Activated T-helper 2 cell treated with anti-CD3 and anti-CD28 coated beads, Interferon-gamma antibody, Interleukin-2, Interleukin-4, amounts not matched to agents 10 μg/mL and 5 μg/mL and 100 μg/mL, durations not matched to agents 14 hours and 24 hours and 36 hours (primary cell): ENCODE results near the gene PDE1A. TPM values are rescaled to one million over a fixed set of nuclear protein-coding genes. Genes with fewer than 3 reads are reported as not detected.

Source experiments
- DNase-seq: peaks from one replicate; pipeline ENCODE4 v3.0.0; 2021; ENCODE audit warnings: low spot score
- H3K27ac Mint-ChIP-seq: one replicate; pipeline ENCODE4 v1.8.0; 2021; ENCODE audit warnings: mixed read lengths
- H3K27me3 Mint-ChIP-seq: one replicate; pipeline ENCODE4 v1.8.0; 2021; ENCODE audit warnings: low read depth, mixed read lengths
- H3K36me3 Mint-ChIP-seq: one replicate; pipeline ENCODE4 v1.8.0; 2021; ENCODE audit warnings: low read depth, mixed read lengths
- H3K4me1 Mint-ChIP-seq: one replicate; pipeline ENCODE4 v1.8.0; 2021; ENCODE audit warnings: low read depth, mixed read lengths
- H3K4me3 Mint-ChIP-seq: one replicate; pipeline ENCODE4 v1.8.0; 2021; ENCODE audit warnings: low read depth, mild to moderate bottlenecking, moderate library complexity, mixed read lengths
- H3K9me3 Mint-ChIP-seq: one replicate; pipeline ENCODE4 v1.8.0; 2021; ENCODE audit warnings: mixed read lengths
- intact Hi-C: fragments of 100-400 bp; cut with micrococcal nuclease; formaldehyde crosslinking; loops from one replicate; pipeline ENCODE4 v1.15.1; 2023
- total RNA-seq: library from RNA; stranded (reverse); gene quantifications from 2 replicates; pipeline ENCODE4 v1.2.3, GENCODE V29; 2022

Gene PDE1A
- total RNA-seq, 1 donor from 2014 or later, result not detected

GRCh38 chr2:182365855-182366254, 61.0 kb downstream of the PDE1A start:
- no peaks in the 10 kb centered on the region for H3K36me3 Mint-ChIP-seq
- DNase-seq, result no peak
- no peaks in the 10 kb centered on the region for H3K27me3 Mint-ChIP-seq
- H3K4me3 Mint-ChIP-seq, result no peak overlapping the region
- intact Hi-C loops, result no loop called here
- no peak overlapping the region for H3K27ac Mint-ChIP-seq
- H3K4me1 Mint-ChIP-seq, result no peaks in the 10 kb centered on the region
- H3K9me3 Mint-ChIP-seq, result no peaks in the 10 kb centered on the region

GRCh38 chr2:182361477-182361876, 65.4 kb downstream of the PDE1A start:
- intact Hi-C loops, result no loop called here
- Mint-ChIP-seq H3K36me3 (no peaks in the 10 kb centered on the region), H3K4me1 (no peaks in the 10 kb centered on the region), H3K27me3 (no peaks in the 10 kb centered on the region), H3K4me3 (no peak overlapping the region), H3K27ac (no peak overlapping the region), H3K9me3 (no peaks in the 10 kb centered on the region)
- no peak for DNase-seq

GRCh38 chr2:182360663-182361260, 66.1 kb downstream of the PDE1A start:
- H3K4me1 Mint-ChIP-seq, result no peaks in the 10 kb centered on the region
- no peaks in the 10 kb centered on the region for H3K36me3 Mint-ChIP-seq
- H3K4me3 Mint-ChIP-seq, result no peak overlapping the region
- intact Hi-C loops, result no loop called here
- no peaks in the 10 kb centered on the region for H3K9me3 Mint-ChIP-seq
- DNase-seq, result no peak
- no peak overlapping the region for H3K27ac Mint-ChIP-seq
- no peaks in the 10 kb centered on the region for H3K27me3 Mint-ChIP-seq

- Mint-ChIP-seq H3K9me3 (no peaks in the 10 kb centered on the region), H3K4me1 (no peaks in the 10 kb centered on the region), H3K27me3 (no peaks in the 10 kb centered on the region), H3K4me3 (no peak overlapping the region), H3K36me3 (no peaks in the 10 kb centered on the region), H3K27ac (no peak overlapping the region)
- no peak for DNase-seq
- intact Hi-C loops, result no loop called here
Measured at GRCh38 chr2:182359990-182360662, 66.7 kb downstream of the PDE1A start.

- H3K27ac Mint-ChIP-seq, result no peak overlapping the region
- H3K4me1 Mint-ChIP-seq, result no peaks in the 10 kb centered on the region
- DNase-seq, result no peak
- H3K4me3 Mint-ChIP-seq, result no peak overlapping the region
- H3K27me3 Mint-ChIP-seq, result no peaks in the 10 kb centered on the region
- H3K9me3 Mint-ChIP-seq, result no peaks in the 10 kb centered on the region
- no peaks in the 10 kb centered on the region for H3K36me3 Mint-ChIP-seq
- intact Hi-C loops, result no loop called here
Measured at GRCh38 chr2:182359027-182359989, 67.5 kb downstream of the PDE1A start.

- DNase-seq, result no peak
- H3K9me3 Mint-ChIP-seq, result no peaks in the 10 kb centered on the region
- H3K27me3 Mint-ChIP-seq, result no peaks in the 10 kb centered on the region
- no peak overlapping the region for H3K27ac Mint-ChIP-seq
- intact Hi-C loops, result no loop called here
- H3K4me3 Mint-ChIP-seq, result no peak overlapping the region
- no peaks in the 10 kb centered on the region for H3K4me1 Mint-ChIP-seq
- H3K36me3 Mint-ChIP-seq, result no peaks in the 10 kb centered on the region
Measured at GRCh38 chr2:182358601-182359000, 68.2 kb downstream of the PDE1A start.

- Mint-ChIP-seq H3K27ac (no peak overlapping the region), H3K36me3 (no peaks in the 10 kb centered on the region), H3K4me1 (no peaks in the 10 kb centered on the region), H3K4me3 (no peak overlapping the region), H3K27me3 (no peaks in the 10 kb centered on the region), H3K9me3 (no peaks in the 10 kb centered on the region)
- no peak for DNase-seq
- intact Hi-C loops, result no loop called here
Measured at GRCh38 chr2:182355815-182356214, 71.0 kb downstream of the PDE1A start.

- Mint-ChIP-seq H3K9me3 (no peaks in the 10 kb centered on the region), H3K27me3 (no peaks in the 10 kb centered on the region), H3K27ac (no peak overlapping the region), H3K4me1 (no peaks in the 10 kb centered on the region), H3K36me3 (no peaks in the 10 kb centered on the region), H3K4me3 (no peak overlapping the region)
- DNase-seq, result no peak
- intact Hi-C loops, result no loop called here
Measured at GRCh38 chr2:182351427-182351826, 75.4 kb downstream of the PDE1A start.

GRCh38 chr2:182349268-182349667, 77.6 kb downstream of the PDE1A start:
- Mint-ChIP-seq H3K36me3 (no peaks in the 10 kb centered on the region), H3K9me3 (no peaks in the 10 kb centered on the region), H3K4me3 (no peak overlapping the region), H3K27me3 (no peaks in the 10 kb centered on the region), H3K27ac (no peak overlapping the region), H3K4me1 (no peaks in the 10 kb centered on the region)
- intact Hi-C loops, result no loop called here
- no peak for DNase-seq

- Mint-ChIP-seq H3K9me3 (no peaks in the 10 kb centered on the region), H3K4me3 (no peak overlapping the region), H3K4me1 (no peaks in the 10 kb centered on the region), H3K36me3 (no peaks in the 10 kb centered on the region), H3K27ac (no peak overlapping the region), H3K27me3 (no peaks in the 10 kb centered on the region)
- intact Hi-C loops, result no loop called here
- DNase-seq, result no peak
Measured at GRCh38 chr2:182345384-182345783, 81.5 kb downstream of the PDE1A start.

- Mint-ChIP-seq H3K36me3 (no peaks in the 10 kb centered on the region), H3K27me3 (no peaks in the 10 kb centered on the region), H3K27ac (no peak overlapping the region), H3K4me3 (no peak overlapping the region), H3K9me3 (peaks cover 8% of the 10 kb centered on the region), H3K4me1 (no peaks in the 10 kb centered on the region)
- no peak for DNase-seq
- intact Hi-C loops, result no loop called here
Measured at GRCh38 chr2:182330451-182331305, 96.2 kb downstream of the PDE1A start.

- Mint-ChIP-seq H3K27ac (no peak overlapping the region), H3K9me3 (no peaks in the 10 kb centered on the region), H3K4me3 (no peak overlapping the region), H3K36me3 (no peaks in the 10 kb centered on the region), H3K4me1 (no peaks in the 10 kb centered on the region), H3K27me3 (no peaks in the 10 kb centered on the region)
- DNase-seq, result no peak
- intact Hi-C loops, result no loop called here
Measured at GRCh38 chr2:182324665-182325064, 102.2 kb downstream of the PDE1A start.
